GM21619 (cell line): ENCODE measurements around the gene FAM151A.

Source experiments
- ATAC-seq: cut with Tn5 transposase; IDR thresholded peaks from one replicate; pipeline ENCODE4 v1.9.1; 2021; ENCODE audit not compliant: unreplicated experiment

FAM151A gene

DNA sequence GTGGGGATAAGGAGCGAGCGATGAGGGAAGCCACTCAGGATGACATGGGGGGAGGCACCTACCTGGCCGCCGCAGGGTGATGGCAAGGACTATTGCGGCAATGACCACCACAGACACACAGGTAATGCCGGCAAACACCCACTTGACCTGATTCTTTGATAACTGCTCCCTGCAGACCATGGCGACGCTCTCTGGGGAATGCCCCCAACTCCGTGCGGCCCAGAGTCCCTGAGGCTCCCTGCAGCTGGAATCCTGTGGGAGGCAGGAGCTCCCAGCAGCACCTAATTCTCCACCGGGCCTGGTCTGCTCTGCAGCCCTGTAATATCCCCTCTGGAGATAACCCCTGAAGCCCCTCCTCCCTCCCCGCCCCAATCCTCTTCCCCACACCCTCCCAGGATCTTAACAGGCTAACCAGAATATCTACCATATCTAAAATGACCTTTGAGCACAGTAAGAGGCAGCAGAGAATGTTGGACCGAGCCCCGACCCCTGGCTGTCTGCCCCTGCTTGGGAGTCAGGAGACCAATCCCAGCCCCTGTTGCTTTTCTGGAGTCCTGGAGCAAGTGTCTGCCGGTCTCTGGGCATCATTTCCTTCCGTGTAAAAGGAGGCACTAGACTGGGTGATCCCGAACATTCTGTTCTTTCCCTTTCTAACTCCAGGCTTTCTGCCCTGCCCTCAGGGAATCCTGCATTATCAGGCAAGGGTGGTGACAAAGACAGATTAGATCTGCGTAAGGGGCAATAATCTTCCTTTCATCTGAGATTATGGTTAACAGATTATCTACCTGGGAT lies at the start of gene FAM151A:
FAM151A (minus strand) TSS at position 310 of the 792 bp plus-strand sequence; CDS start at position 180, 130 bp downstream.
- no peak for ATAC-seq

DNA sequence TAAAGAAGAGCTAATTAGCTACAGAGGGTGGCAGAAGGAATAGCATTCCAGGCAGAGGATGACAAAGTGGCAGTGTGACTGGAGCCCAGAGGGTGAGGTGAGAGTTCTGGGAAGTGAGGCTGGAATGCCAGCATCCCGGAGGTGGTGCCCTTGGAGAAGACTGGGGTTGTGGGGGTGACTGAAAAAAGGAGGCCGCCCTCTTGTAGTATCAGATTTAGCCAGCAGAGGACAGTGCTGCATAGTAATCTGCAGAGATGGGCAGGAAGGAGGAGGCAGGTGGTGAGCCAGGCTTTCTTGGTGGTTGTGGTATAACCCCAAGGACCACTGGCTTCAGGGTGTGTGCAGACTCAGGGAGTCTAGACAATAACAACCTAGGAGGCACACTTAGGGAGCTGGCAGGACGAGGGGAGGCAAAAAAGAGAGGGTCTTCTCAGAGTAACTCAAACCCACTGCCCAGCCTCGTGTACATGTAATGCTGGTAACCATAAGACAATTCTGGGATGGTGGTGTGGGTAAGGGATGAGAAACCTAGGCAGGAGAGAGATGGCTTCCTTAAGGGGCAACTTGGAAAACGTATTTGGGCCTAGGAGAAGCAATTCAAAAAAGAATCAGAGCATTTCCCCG lies 48.8 kb upstream of the FAM151A start:
- no peak for ATAC-seq

DNA sequence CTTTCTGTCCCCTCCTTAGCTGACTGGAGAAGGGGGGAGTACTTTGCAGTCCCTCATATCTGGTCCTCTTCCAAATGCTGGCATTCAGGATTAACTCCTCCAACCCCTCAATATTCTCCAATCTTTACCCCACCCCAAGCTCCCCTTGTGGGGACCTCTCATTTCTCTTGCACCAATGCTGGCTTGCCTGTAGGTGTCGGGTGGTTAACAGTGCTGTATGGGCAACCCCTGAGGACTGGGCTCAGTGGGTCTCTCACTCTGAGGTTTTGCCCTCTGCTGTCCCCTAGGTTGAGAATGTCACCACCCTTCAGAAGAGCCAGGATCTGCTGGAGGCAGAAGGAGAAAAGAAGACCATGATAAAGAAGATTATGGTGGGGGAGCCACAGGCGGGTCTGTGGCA lies 45.2 kb upstream of the FAM151A start:
- no peak for ATAC-seq

DNA sequence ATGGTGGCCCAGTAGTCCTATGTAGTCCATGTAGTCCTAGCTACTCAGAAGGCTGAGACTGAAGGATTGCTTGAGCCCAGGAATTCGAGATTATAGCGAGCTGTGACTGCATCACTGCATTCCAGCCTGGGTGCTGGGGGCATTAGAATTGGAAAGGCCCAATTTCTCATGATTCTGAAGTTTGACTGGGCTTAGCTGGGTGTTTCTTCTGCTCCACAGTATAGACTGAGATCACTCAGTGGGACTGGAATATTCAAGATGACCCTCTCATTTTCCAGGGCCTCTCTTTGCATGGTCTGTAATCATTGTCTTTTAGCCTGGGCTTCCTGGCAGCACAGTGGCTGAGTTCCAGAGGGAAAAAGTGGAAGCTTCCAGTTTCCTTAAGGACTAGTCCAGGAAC lies 44.5 kb upstream of the FAM151A start:
- ATAC-seq: no peak

DNA sequence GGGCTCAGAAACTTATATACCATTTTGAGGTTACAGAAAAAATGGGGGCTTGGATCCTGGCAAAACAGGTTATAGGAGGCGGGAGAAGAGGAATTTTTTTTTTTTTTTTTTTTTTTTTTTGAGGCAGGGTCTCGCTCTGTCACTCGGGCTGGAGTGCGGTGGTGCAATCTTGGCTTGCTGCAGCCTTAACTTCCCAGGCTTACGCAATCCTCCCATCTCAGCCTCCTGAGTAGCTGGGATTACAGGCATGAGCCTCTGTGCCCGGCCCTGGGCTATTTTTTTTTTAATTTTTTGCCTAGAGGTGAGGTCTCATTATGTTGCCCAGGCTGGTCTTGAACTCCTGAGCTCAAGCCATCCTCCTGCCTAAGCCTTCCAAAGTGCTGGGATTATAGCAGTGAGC lies 43.0 kb upstream of the FAM151A start:
- no peak for ATAC-seq

DNA sequence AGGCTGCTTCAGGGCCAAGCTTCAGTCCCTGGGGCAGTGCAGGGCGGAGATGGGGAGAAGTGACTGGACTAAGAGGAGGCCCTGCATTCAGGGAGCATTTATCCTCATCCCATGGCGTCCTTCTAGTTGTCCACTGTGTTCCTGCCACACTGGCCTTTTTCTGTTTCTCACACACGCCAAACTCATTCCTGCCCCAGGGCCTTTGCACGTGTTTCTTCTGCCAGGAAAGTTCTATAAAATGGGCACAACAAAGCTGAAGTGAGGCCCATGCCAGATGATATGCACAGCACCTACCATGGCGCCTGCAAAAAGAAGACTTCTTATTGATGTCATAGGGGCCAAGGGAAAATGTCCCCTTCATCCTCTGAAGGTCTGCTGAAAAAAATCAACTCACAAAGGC lies 42.5 kb upstream of the FAM151A start:
- no peak for ATAC-seq

DNA sequence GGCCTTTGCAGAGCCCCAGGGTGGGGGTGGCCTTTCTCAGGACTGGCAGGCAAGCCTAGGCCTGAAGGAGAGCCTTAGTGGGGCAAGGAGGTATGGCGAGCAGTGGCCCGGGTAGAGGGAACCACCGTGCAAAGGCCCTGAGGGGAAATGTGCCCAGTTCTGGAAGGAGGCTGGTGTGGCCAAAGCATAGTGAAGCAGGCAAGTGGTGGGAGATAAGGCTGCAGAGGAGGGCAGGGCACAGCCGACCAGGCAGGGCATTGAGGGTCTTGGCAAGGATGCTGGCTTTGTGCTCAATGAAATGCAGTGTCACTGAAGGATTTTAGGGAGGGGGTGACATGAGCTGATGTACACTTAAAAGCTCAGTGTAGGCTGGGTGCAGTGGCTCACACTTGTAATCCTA lies 41.0 kb upstream of the FAM151A start:
- ATAC-seq: no peak

DNA sequence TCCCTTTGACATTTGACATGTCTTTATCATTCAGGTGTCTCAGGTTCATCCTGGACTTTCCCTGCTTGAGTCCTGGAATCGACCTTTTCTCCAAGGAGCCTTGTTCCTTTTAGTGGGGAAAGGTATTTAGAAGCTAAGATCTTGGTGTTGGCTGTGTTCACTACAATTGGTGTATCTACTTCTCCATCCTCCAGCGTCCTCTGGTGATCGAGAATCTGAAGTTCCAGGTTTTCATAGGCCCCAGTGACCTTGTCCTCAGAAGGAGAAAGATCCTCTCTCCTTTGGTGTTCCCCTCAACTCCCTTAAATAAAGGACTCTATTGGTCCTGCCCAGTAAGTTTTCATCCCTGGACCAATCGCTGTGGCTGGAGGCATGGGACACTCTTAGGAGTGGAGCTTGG lies 40.4 kb upstream of the FAM151A start:
- no peak for ATAC-seq

DNA sequence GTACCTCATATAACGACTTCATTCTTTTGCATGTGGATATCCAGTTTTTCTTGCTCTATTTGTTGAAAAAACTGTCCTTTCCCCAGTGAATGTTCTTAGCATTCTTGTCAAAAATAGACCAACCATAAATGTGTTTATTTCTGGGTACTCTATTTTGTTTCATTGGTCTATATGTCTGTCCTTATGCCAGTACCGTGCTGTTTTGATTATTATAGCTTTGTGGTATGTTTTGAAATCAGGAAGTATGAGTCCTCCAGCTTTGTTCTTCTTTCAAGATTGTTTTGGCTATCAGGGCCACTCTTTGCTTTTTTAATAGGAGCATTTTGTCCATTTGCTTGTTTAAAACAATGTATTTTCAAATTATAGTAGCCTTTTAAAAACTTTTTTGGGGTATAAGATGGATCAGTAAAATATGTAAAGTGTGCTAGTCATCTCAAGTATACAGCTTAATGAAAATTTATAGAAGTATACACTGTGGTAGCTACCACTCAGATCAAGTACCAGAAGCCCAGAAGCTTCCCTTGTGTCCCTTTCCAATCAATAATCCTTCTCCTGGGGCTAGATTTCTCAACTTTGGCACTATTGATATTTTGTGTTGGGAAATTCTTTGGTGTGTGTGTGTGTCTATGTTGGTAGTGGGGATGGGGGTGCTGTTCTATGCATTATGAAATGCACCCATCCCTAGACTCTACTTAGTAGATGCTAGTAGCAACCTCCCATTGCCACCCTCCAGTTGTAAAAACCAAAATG lies 35.0 kb upstream of the FAM151A start:
- ATAC-seq: no peak

DNA sequence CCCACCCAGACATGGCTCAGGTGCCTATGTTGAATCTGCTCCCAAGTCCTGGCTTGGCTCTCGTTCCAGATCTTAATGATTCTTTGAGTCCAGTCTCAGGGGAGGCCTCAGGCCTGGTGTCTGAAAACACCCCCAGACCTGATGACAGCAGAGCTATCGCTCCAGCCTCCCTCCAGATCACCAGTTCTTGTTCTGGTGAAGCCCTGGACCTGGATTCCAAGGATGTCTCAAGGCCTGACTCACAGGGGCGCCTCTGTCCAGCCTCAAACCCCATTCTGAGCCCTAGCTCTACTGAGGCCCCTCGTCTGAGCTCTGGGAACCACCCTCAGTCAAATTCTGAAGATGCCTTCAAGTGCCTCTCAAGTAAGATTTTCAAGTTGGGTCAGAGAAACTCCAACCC lies 29.7 kb upstream of the FAM151A start:
- no peak for ATAC-seq

DNA sequence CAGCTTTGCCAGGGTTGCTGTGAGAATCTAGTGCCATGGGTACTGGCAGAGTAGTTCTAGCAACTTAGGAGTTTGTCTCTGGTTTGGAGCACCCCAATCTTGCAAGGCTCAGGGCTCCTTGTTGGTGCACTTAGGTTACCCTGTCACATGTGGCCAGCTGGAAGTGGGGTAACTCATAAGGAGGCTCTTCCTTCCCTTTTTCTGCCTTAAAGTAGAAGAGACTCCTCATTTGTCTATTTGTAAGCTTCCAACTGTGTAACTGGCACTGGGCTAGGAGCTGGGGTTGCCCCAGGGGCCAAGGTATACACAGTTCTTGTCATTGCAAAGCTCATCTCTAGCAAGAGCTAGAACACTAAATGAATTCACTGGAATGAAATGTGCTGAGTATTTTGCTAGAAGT lies 28.8 kb upstream of the FAM151A start:
- no peak for ATAC-seq

DNA sequence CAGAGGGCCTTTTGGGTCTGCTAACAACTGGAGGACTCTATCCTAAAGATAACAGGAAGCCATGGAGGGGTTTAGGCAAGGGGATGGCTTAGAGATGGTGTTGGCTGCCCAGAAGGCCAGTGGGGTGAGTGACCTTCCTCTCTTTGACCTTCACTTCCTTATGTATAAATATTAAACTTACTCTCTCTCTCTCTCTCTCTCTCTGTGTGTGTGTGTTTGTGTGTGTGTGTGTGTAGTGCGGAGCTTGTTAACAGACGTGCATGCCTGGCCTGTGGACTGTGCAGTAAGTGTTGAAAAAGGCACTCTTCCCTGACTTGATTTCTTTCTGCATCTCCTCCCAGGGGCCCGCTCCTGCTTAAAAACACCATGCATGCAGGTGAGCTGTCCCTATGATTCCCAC lies 28.3 kb upstream of the FAM151A start:
- ATAC-seq: no peak

DNA sequence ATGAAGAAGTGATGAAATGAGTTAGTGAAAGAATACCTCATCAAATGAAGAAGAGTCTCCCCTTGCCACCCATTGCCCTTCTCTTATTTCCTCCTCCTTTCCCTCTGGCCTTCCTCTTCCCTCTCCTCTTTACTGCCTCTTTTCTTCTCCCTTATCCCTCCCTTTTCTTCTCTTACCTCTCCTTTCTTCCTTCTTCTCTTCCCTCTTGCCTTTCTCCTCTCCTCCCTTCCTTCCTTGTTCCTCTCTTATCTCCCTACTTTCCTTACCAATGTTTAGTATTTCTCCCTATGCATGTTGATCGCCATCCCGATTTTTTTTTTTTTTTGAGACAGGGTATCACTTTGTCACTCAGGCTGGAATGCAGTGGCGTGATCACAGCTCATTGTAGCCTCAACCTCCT lies 27.1 kb upstream of the FAM151A start:
- no peak for ATAC-seq

DNA sequence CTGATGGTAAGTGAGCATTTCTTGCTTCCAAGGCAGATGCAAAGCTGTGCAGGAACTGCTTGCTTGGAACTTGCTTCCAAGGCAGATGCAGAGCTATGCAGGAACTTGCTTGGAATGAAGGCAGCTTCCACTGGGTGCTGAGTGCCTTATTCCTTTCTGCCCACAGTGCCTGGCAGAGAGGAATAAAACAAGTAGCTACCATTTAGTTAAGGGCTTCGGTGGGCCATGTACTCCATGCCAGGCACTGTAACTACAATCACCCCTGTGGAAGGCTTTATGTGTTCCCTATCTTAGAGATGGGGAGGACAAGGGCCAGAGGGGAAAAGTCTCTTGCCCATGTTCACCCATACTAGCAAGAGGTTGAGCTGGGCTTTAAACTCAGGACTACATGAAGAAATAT lies 26.6 kb upstream of the FAM151A start:
- no peak for ATAC-seq

DNA sequence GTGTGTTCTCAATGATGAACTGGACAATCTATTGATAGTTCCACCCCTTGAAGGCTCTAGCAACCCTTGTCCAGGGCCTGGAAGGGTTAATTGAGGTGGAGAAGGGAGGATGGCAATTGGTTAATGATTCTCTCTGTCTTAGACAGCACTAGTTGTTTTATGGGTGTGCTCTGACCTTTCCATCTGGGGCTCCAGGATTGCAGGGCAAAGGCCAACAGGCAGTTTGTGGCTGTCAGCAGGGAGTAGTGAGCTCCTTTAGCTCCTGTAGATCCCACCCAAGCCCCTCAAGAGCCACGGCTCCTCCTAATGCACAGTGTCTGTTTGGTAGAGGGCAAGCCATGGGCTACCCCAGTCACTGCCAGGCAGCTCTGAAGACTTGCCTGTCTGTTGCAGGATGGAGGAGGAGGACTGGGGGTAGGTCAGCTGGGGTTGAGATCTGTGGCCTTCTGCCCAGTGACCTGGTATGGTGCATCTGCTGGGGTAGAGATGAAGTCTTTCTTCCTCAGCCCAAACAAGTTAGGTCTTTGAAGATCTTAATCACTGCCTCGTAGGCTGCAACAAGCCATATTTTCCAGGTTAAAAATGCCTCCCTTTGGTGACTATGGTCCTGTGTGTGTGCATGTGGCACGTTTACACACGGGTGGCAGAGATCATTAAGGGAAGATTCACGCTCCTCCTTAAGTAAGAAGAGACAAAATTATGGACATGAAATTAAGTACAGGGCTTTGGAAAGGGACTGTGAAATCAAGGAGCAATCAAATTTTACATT lies 26.0 kb upstream of the FAM151A start:
- no peak for ATAC-seq

DNA sequence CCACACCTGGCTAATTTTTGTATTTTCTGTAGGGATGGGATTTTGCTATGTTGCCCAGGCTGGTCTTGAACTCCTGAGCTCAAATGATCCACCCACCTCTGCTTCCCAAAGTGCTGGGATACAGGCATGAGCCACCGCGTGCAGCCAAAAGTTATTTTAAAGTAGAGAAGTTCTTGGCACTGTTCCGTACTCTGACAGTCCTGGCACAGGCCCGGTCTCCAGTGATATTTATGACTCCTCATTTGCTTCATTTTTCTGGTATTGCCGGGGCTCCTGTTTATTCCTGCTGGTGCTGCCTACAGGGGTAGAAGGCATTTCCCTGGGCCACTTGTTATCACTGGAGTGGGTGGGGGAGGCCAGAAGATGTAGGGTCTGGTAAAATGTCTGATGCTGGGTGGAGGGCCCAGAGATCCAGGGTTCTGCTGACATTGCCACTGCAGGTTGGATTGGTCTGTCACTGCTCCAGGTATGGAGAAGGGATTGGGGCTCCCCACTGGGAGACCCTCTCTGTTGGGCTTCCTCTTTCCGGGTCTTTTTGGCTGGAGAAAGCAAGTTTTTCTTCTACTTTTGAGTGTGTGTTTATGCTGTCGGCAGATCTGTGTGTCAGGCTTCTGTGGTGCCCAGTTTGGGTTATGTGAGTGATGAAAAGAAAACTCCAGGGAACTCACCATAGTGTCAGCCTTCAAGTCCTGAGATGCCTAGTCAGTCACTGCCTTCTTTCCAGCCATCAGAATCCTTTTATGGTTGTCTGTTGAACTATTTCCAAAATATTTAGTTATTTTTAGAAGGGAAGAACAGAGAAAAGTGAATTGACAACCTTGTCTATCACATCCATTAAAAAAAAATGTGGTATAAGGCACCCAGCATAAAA lies 22.7 kb upstream of the FAM151A start:
- ATAC-seq: no peak

DNA sequence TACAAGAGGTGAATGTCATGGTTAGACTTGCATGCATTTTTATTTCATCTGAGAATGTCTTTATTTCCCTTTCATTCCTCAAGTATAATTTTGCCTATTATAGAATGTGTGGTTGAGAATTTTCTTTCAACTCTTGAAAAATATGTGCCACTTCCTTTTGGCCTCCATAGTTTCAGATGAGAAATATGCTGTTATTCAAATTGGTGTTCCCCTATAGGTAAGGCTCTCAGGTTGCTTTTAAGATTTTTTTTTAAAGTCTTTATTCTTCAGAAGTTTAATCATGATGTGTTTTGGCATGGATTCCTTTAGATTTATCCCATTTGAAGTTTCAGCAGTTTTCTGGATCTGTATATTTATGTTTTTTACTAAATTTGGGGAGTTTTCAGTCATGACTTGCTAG lies 20.4 kb upstream of the FAM151A start:
- ATAC-seq: no peak

DNA sequence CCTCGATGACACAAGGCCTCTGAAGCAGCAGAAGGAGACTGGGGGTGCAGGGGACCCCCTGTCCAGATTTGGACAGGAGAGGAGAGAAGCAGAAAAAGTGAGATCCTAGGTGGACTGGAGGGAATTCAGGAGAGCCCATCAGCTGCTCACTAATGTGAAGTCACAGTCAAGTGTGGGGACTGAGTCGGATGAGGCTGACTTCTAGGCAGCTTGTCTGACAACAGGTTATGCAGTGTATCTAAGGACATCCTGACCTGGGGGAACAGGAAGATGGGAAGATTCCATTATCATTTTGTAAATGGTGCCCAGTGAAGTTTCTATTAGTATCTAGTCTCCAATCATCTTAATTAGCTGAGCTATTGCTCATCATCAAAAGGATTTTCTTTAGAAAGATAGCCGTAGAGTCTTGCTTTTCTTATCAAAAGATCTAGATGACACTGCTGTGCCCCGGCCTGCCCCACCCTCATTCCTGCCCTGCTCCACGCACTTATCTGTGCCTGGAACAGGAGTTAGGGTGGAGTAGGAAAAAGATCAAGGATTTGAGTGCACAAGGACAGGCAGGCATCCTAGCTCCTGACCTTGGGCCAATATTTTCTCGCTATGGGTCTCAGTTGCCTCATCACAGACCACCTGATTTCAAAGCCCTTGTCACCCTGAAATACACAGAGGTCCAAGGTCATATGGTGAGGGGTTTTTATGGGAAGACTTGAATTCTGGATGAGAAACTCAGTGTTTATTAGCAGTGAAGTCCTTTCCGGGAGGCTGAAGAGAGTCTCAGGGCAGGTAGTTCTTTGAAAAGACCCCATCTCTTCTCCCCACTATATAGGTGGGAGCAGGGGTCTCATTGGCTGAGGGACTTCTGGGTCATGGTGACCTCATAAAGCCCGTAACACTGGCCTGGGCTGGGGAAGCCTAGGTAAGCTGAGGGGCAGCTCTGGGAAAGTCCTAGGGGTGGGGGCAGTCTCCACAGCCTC lies 17.8 kb upstream of the FAM151A start, which contains the start of gene MROH7:
MROH7 (plus strand) TSS at position 924 of the 974 bp plus-strand sequence. CDS start 11,141 bp downstream, outside the sequence.
- ATAC-seq: no peak

DNA sequence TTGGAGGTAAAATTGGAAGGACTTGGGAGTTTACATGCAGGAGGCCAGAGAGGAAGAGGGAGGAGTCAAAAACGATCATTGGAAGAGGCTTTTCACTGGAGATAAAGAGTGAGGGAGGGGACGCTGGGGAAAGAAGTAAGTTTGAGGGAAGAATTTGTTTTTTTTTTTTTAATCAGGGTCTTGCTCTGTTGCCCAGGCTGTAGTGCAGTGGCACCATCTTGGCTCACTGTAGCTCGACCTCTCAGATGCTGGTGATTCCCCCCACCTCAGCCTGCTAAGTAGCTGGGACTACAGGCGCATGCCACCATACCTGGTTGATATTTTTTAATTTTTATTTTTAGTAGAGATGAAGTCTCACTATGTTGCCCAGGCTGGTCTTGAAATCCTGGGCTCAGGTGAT lies 17.0 kb upstream of the FAM151A start:
- ATAC-seq: no peak
